ENCODE measurements around the gene ART5. TPM values are rescaled to one million over a fixed set of nuclear protein-coding genes. Genes with fewer than 3 reads are reported as not detected.

The ART5 gene
- not detected for total RNA-seq

GRCh38 chr11:3641701-3642070 lies at the start of gene ART5:
Gene ART5, minus strand, starts transcription at chr11:3641992. Its CDS starts 130 bp downstream, at chr11:3641862.
- DNase-seq = no peak
- H3K27ac Mint-ChIP-seq = no peak within 1 kb of the TSS
- H3K36me3 Mint-ChIP-seq = no peaks in the 10 kb centered on the region
- no peaks in the 10 kb centered on the region for H3K9me3 Mint-ChIP-seq
- H3K27me3 Mint-ChIP-seq = peaks cover 46% of the 10 kb centered on the region
- peak within 1 kb of the TSS; percentile 73 for H3K4me3 Mint-ChIP-seq
- H3K4me1 Mint-ChIP-seq = peaks cover 3% of the 10 kb centered on the region

- Mint-ChIP-seq H3K4me3 (no peak overlapping the region), H3K4me1 (peaks cover 8% of the 10 kb centered on the region), H3K9me3 (no peaks in the 10 kb centered on the region), H3K27me3 (no peaks in the 10 kb centered on the region), H3K27ac (no peak overlapping the region), H3K36me3 (peaks cover 32% of the 10 kb centered on the region)
- DNase-seq = no peak
Observed at GRCh38 chr11:3686751-3687150, 45.0 kb upstream of the ART5 start.

GRCh38 chr11:3685923-3686322 lies 44.1 kb upstream of the ART5 start:
- Mint-ChIP-seq H3K27ac (no peak overlapping the region), H3K27me3 (no peaks in the 10 kb centered on the region), H3K9me3 (no peaks in the 10 kb centered on the region), H3K36me3 (peaks cover 34% of the 10 kb centered on the region), H3K4me3 (no peak overlapping the region), H3K4me1 (peaks cover 8% of the 10 kb centered on the region)
- no peak for DNase-seq

- H3K27ac Mint-ChIP-seq = no peak overlapping the region
- no peaks in the 10 kb centered on the region for H3K9me3 Mint-ChIP-seq
- peaks cover 34% of the 10 kb centered on the region for H3K36me3 Mint-ChIP-seq
- no peaks in the 10 kb centered on the region for H3K27me3 Mint-ChIP-seq
- H3K4me3 Mint-ChIP-seq = no peak overlapping the region
- H3K4me1 Mint-ChIP-seq = peaks cover 8% of the 10 kb centered on the region
- no peak for DNase-seq
Observed at GRCh38 chr11:3684819-3685172, 43.0 kb upstream of the ART5 start.

GRCh38 chr11:3684129-3684818 lies 42.5 kb upstream of the ART5 start:
- Mint-ChIP-seq H3K4me3 (no peak overlapping the region), H3K27me3 (no peaks in the 10 kb centered on the region), H3K4me1 (peaks cover 8% of the 10 kb centered on the region), H3K36me3 (peaks cover 37% of the 10 kb centered on the region), H3K27ac (no peak overlapping the region), H3K9me3 (no peaks in the 10 kb centered on the region)
- no peak for DNase-seq

GRCh38 chr11:3683039-3683438 lies 41.2 kb upstream of the ART5 start:
- no peak for DNase-seq
- H3K4me1 Mint-ChIP-seq = peaks cover 8% of the 10 kb centered on the region
- peaks cover 41% of the 10 kb centered on the region for H3K36me3 Mint-ChIP-seq
- no peaks in the 10 kb centered on the region for H3K9me3 Mint-ChIP-seq
- no peak overlapping the region for H3K27ac Mint-ChIP-seq
- H3K27me3 Mint-ChIP-seq = no peaks in the 10 kb centered on the region
- no peak overlapping the region for H3K4me3 Mint-ChIP-seq

GRCh38 chr11:3679077-3679476 lies 37.3 kb upstream of the ART5 start:
- Mint-ChIP-seq H3K4me3 (no peak overlapping the region), H3K4me1 (peaks cover 8% of the 10 kb centered on the region), H3K27ac (no peak overlapping the region), H3K27me3 (no peaks in the 10 kb centered on the region), H3K9me3 (no peaks in the 10 kb centered on the region), H3K36me3 (peaks cover 33% of the 10 kb centered on the region)
- no peak for DNase-seq

- Mint-ChIP-seq H3K4me1 (no peaks in the 10 kb centered on the region), H3K27ac (peak overlapping the region; percentile 30), H3K4me3 (no peak overlapping the region), H3K27me3 (no peaks in the 10 kb centered on the region), H3K36me3 (peaks cover 27% of the 10 kb centered on the region), H3K9me3 (no peaks in the 10 kb centered on the region)
- DNase-seq = no peak
Observed at GRCh38 chr11:3675971-3676370, 34.2 kb upstream of the ART5 start.

- DNase-seq = no peak
- no peak overlapping the region for H3K4me3 Mint-ChIP-seq
- no peak overlapping the region for H3K27ac Mint-ChIP-seq
- H3K27me3 Mint-ChIP-seq = no peaks in the 10 kb centered on the region
- no peaks in the 10 kb centered on the region for H3K4me1 Mint-ChIP-seq
- H3K36me3 Mint-ChIP-seq = peaks cover 30% of the 10 kb centered on the region
- H3K9me3 Mint-ChIP-seq = no peaks in the 10 kb centered on the region
Observed at GRCh38 chr11:3674189-3674588, 32.4 kb upstream of the ART5 start.

GRCh38 chr11:3671334-3672254 lies 29.8 kb upstream of the ART5 start, which contains the start of gene CHRNA10:
Gene CHRNA10, minus strand, starts transcription at chr11:3671384. Its CDS starts 72 bp downstream, at chr11:3671312.
- no peaks in the 10 kb centered on the region for H3K4me1 Mint-ChIP-seq
- H3K27ac Mint-ChIP-seq = peak within 1 kb of the TSS; percentile 35
- no peak for DNase-seq
- no peak within 1 kb of the TSS for H3K4me3 Mint-ChIP-seq
- H3K27me3 Mint-ChIP-seq = no peaks in the 10 kb centered on the region
- peaks cover 24% of the 10 kb centered on the region for H3K36me3 Mint-ChIP-seq
- H3K9me3 Mint-ChIP-seq = no peaks in the 10 kb centered on the region

GRCh38 chr11:3669742-3670183 lies 28.0 kb upstream of the ART5 start:
- Mint-ChIP-seq H3K4me1 (no peaks in the 10 kb centered on the region), H3K27ac (no peak overlapping the region), H3K27me3 (no peaks in the 10 kb centered on the region), H3K4me3 (no peak overlapping the region), H3K9me3 (no peaks in the 10 kb centered on the region), H3K36me3 (peaks cover 22% of the 10 kb centered on the region)
- no peak for DNase-seq

GRCh38 chr11:3669128-3669527 lies 27.3 kb upstream of the ART5 start:
- DNase-seq = no peak
- Mint-ChIP-seq H3K9me3 (no peaks in the 10 kb centered on the region), H3K36me3 (peaks cover 25% of the 10 kb centered on the region), H3K4me3 (no peak overlapping the region), H3K27ac (no peak overlapping the region), H3K4me1 (no peaks in the 10 kb centered on the region), H3K27me3 (no peaks in the 10 kb centered on the region)

GRCh38 chr11:3667149-3668035 lies 25.6 kb upstream of the ART5 start:
- DNase-seq = no peak
- Mint-ChIP-seq H3K27me3 (no peaks in the 10 kb centered on the region), H3K4me1 (no peaks in the 10 kb centered on the region), H3K36me3 (peaks cover 25% of the 10 kb centered on the region), H3K9me3 (no peaks in the 10 kb centered on the region), H3K4me3 (no peak overlapping the region), H3K27ac (no peak overlapping the region)

- Mint-ChIP-seq H3K9me3 (no peaks in the 10 kb centered on the region), H3K27me3 (no peaks in the 10 kb centered on the region), H3K36me3 (peaks cover 21% of the 10 kb centered on the region), H3K4me3 (no peak overlapping the region), H3K27ac (no peak overlapping the region), H3K4me1 (no peaks in the 10 kb centered on the region)
- DNase-seq = no peak
Observed at GRCh38 chr11:3666023-3666530, 24.3 kb upstream of the ART5 start.
